OCI-LY1 (cell line): ENCODE data around the gene ICAM5.

Source experiments
- H2AFZ ChIP-seq: fragments of 200-600 bp; sonication (generic), shearing (Covaris generic); 2 replicates; pipeline ENCODE4 v1.6.0; 2014; ENCODE audit warnings: antibody characterized with exemption, mild to moderate bottlenecking, low read length
- H3F3A ChIP-seq: fragments of 200-600 bp; sonication (generic), shearing (Covaris generic); 2 replicates; pipeline ENCODE4 v1.6.0; 2014; ENCODE audit warnings: mild to moderate bottlenecking, antibody characterized with exemption, low read length, moderate library complexity; ENCODE audit not compliant: insufficient read depth
- H3K27ac ChIP-seq: fragments of 200-600 bp; sonication (generic); 2 replicates; pipeline ENCODE4 v1.5.1; 2014; ENCODE audit warnings: low read length, mixed run types, mild to moderate bottlenecking, low read depth; ENCODE audit not compliant: poor library complexity, severe bottlenecking
- H3K27me3 ChIP-seq: fragments of 200-600 bp; sonication (generic); 2 replicates; pipeline ENCODE4 v1.6.0; 2014; ENCODE audit warnings: antibody characterized with exemption, mild to moderate bottlenecking, low read length, moderate library complexity; ENCODE audit not compliant: insufficient read depth
- H3K36me3 ChIP-seq: fragments of 200-600 bp; sonication (generic); 2 replicates; pipeline ENCODE4 v1.6.1; 2014; ENCODE audit warnings: mild to moderate bottlenecking, antibody characterized with exemption, low read length, moderate library complexity, mixed read lengths; ENCODE audit not compliant: insufficient read depth
- H3K4me1 ChIP-seq: fragments of 200-600 bp; sonication (generic); 2 replicates; pipeline ENCODE4 v1.5.1; 2014; ENCODE audit warnings: mild to moderate bottlenecking, low read length, moderate library complexity; ENCODE audit not compliant: insufficient read depth, severe bottlenecking
- H3K4me2 ChIP-seq: fragments of 200-600 bp; sonication (generic), shearing (Covaris generic); 2 replicates; pipeline ENCODE4 v1.6.1; 2014; ENCODE audit warnings: low read length
- H3K4me3 ChIP-seq: fragments of 200-600 bp; sonication (generic); 2 replicates; pipeline ENCODE4 v1.5.1; 2014; ENCODE audit warnings: low read length, low read depth, mild to moderate bottlenecking, mixed read lengths; ENCODE audit not compliant: poor library complexity, severe bottlenecking
- H3K79me2 ChIP-seq: fragments of 200-600 bp; shearing (Covaris generic); 2 replicates; pipeline ENCODE4 v1.6.1; 2016; ENCODE audit warnings: mixed run types, low read length, mixed read lengths; ENCODE audit not compliant: insufficient read depth
- H3K9ac ChIP-seq: fragments of 200-600 bp; sonication (generic), shearing (Covaris generic); 2 replicates; pipeline ENCODE4 v1.6.1; 2014; ENCODE audit warnings: mild to moderate bottlenecking, low read length, mixed read lengths
- H3K9me2 ChIP-seq: fragments of 200-600 bp; sonication (generic), shearing (Covaris generic); 2 replicates; pipeline ENCODE4 v1.6.1; 2014; ENCODE audit warnings: low read depth, mild to moderate bottlenecking, low read length, mixed read lengths
- H3K9me3 ChIP-seq: fragments of 200-600 bp; shearing (Covaris generic); 2 replicates; pipeline ENCODE4 v1.6.1; 2014; ENCODE audit warnings: low read length, mixed read lengths
- H4K20me1 ChIP-seq: fragments of 200-600 bp; sonication (generic), shearing (Covaris generic); 2 replicates; pipeline ENCODE4 v1.6.0; 2016; ENCODE audit warnings: mild to moderate bottlenecking, low read length; ENCODE audit not compliant: insufficient read depth
- CTCF ChIP-seq: fragments of 200-600 bp; sonication (generic), shearing (Covaris generic); IDR thresholded peaks from 2 replicates; pipeline ENCODE4 v1.5.1; 2017; ENCODE audit warnings: mild to moderate bottlenecking, antibody characterized with exemption, low read length, moderate library complexity, mixed read lengths
- EZH2 ChIP-seq: fragments of 200-600 bp; sonication (generic), shearing (Covaris generic); IDR thresholded peaks from 2 replicates; pipeline ENCODE4 v1.8.0; 2017; ENCODE audit warnings: borderline replicate concordance, mixed run types, mild to moderate bottlenecking, antibody characterized with exemption, low read length, moderate library complexity, mixed read lengths

ICAM5 gene

GRCh38 chr19:10292206-10292788 is 2.5 kb downstream of the ICAM5 start:
- Histone ChIP-seq H3K27me3 (no peaks in the 10 kb centered on the region; the same call in 1 of the 2 replicates), H3K79me2 (no peaks in the 10 kb centered on the region), H3K9me3 (no peaks in the 10 kb centered on the region), H3K9ac (peak overlapping the region; percentile 17; the same call in 1 of the 2 replicates), H4K20me1 (no peaks in the 10 kb centered on the region), H3K9me2 (no peaks in the 10 kb centered on the region), H3K4me3 (peak overlapping the region; percentile 62), H2AFZ (no peak overlapping the region), H3F3A (no peaks in the 10 kb centered on the region), H3K36me3 (no peaks in the 10 kb centered on the region; the same call in 1 of the 2 replicates), H3K27ac (no peak overlapping the region), H3K4me1 (peaks cover 56% of the 10 kb centered on the region), H3K4me2 (peak overlapping the region; percentile 93)
- TF ChIP-seq CTCF (no peak), EZH2 (no peak)

- H2AFZ ChIP-seq, result no peak overlapping the region
- H3K4me2 ChIP-seq, result peak overlapping the region; percentile 93
Measured at GRCh38 chr19:10292789-10293636, 3.3 kb downstream of the ICAM5 start.

More at GRCh38 chr19:10292789-10293636, 3.3 kb downstream of the ICAM5 start:
- Histone ChIP-seq H3K9me2 (no peaks in the 10 kb centered on the region), H3K4me1 (peaks cover 50% of the 10 kb centered on the region), H3K27ac (no peak overlapping the region), H4K20me1 (no peaks in the 10 kb centered on the region), H3F3A (no peaks in the 10 kb centered on the region), H3K9me3 (no peaks in the 10 kb centered on the region), H3K36me3 (no peaks in the 10 kb centered on the region; the same call in 1 of the 2 replicates), H3K79me2 (no peaks in the 10 kb centered on the region), H3K4me3 (peak overlapping the region; percentile 62), H3K27me3 (no peaks in the 10 kb centered on the region; the same call in 1 of the 2 replicates), H3K9ac (no peak overlapping the region)
- TF ChIP-seq EZH2 (no peak), CTCF (no peak)
